NT2/D1 (cell line): Measurements from ENCODE around the gene CFAP58.

Source experiments
- SUZ12 ChIP-seq: IDR thresholded peaks from 2 replicates; pipeline ENCODE4 v1.6.1; 2011; ENCODE audit not compliant: insufficient read length, insufficient read depth; ENCODE audit errors: extremely low read depth
- YY1 ChIP-seq: IDR thresholded peaks from 2 replicates; pipeline ENCODE4 v1.6.1; 2011; ENCODE audit not compliant: insufficient read length, insufficient read depth
- ZNF274 ChIP-seq: IDR thresholded peaks from 2 replicates; pipeline ENCODE4 v1.6.1; 2011; ENCODE audit warnings: mild to moderate bottlenecking, low read depth, low read length

DNA sequence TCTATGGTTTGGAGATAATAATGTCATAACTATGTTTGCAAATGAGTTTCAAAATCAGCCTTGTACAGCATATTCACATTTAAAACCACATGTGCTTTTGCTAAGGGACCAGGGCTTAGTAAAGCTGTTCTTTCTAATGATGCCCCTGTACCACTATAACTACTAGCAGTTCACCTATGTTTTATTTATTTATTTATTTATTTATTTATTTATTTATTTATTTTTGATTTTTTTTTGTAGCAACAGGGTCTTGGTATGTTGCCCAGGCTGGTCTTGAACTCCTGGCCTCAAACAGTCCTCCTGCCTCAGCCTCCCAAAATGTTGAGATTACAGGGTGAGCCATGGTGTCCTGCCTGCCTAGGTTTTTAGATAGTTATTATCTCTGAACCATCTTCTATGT lies 96.9 kb downstream of the CFAP58 start:
- TF ChIP-seq SUZ12 (no peak), YY1 (no peak), ZNF274 (no peak)
